HEK293T (cell line): ENCODE results near the gene INSRR.
A peak's percentile ranks its signal among the peaks of the same experiment; 100 is the strongest.

Experiments used
- CTCF ChIA-PET: fragments of 350-600 bp; formaldehyde crosslinking; extraction: SDS; loops from one replicate; lab custom pipeline; 2021; ENCODE audit warnings: antibody characterized with exemption, inconsistent platforms; lab: Yijun Ruan, JAX
- POLR2A ChIA-PET: fragments of 350-600 bp; formaldehyde crosslinking; extraction: SDS; loops from one replicate; lab custom pipeline; 2020; ENCODE audit warnings: antibody characterized with exemption, inconsistent platforms; lab: Yijun Ruan, JAX
- DNase-seq: peaks from one replicate; pipeline ENCODE4 v3.0.0; 2012; ENCODE audit warnings: mixed read lengths; ENCODE audit errors: extremely low spot score
- ARNT ChIP-seq: fragments of 450-650 bp; IDR thresholded peaks from 2 replicates; pipeline ENCODE4 v1.6.1; 2017; ENCODE audit warnings: mild to moderate bottlenecking
- BHLHE40 ChIP-seq: fragments of 450-650 bp; IDR thresholded peaks from 2 replicates; pipeline ENCODE4 v1.6.1; 2016; ENCODE audit warnings: mild to moderate bottlenecking, moderate library complexity, borderline replicate concordance
- CTBP1 ChIP-seq: fragments of 450-650 bp; IDR thresholded peaks from 2 replicates; pipeline ENCODE4 v1.6.1; 2016; ENCODE audit warnings: borderline replicate concordance
- ELF4 ChIP-seq: fragments of 450-650 bp; IDR thresholded peaks from 2 replicates; pipeline ENCODE4 v1.6.1; 2017; ENCODE audit warnings: antibody characterized with exemption
- FOXA1 ChIP-seq: fragments of 450-650 bp; IDR thresholded peaks from 2 replicates; pipeline ENCODE4 v1.6.1; 2016; ENCODE audit warnings: mild to moderate bottlenecking
- FOXK2 ChIP-seq: fragments of 450-650 bp; IDR thresholded peaks from 2 replicates; pipeline ENCODE4 v1.6.1; 2016; ENCODE audit warnings: mild to moderate bottlenecking
- FOXM1 ChIP-seq: fragments of 450-650 bp; IDR thresholded peaks from 2 replicates; pipeline ENCODE4 v1.6.1; 2017; ENCODE audit warnings: mild to moderate bottlenecking, borderline replicate concordance
- HDGF ChIP-seq: fragments of 450-650 bp; IDR thresholded peaks from 2 replicates; pipeline ENCODE4 v1.6.1; 2017; ENCODE audit warnings: antibody characterized with exemption, borderline replicate concordance
- L3MBTL2 ChIP-seq: fragments of 450-650 bp; conservative IDR thresholded peaks from 2 replicates; pipeline ENCODE4 v1.6.1; 2016; ENCODE audit warnings: mild to moderate bottlenecking
- LEF1 ChIP-seq: fragments of 450-650 bp; IDR thresholded peaks from 2 replicates; pipeline ENCODE4 v1.6.1; 2017; ENCODE audit warnings: mild to moderate bottlenecking, borderline replicate concordance
- NFRKB ChIP-seq: fragments of 450-650 bp; IDR thresholded peaks from 2 replicates; pipeline ENCODE4 v1.6.1; 2016; ENCODE audit warnings: mild to moderate bottlenecking, moderate library complexity
- SP1 ChIP-seq: fragments of 450-650 bp; IDR thresholded peaks from 2 replicates; pipeline ENCODE4 v1.6.1; 2017
- SUZ12 ChIP-seq: fragments of 450-650 bp; IDR thresholded peaks from 2 replicates; pipeline ENCODE4 v1.6.1; 2016; ENCODE audit warnings: mild to moderate bottlenecking
- TARDBP ChIP-seq: fragments of 450-650 bp; IDR thresholded peaks from 2 replicates; pipeline ENCODE4 v1.6.1; 2016
- ZNF384 ChIP-seq: fragments of 450-650 bp; IDR thresholded peaks from 2 replicates; pipeline ENCODE4 v1.6.1; 2016
- TF ChIP-seq, protein P1 (sequence below): fragments of 450-650 bp; IDR thresholded peaks from 2 replicates; pipeline ENCODE4 v1.6.1; 2016

The INSRR gene

DNA sequence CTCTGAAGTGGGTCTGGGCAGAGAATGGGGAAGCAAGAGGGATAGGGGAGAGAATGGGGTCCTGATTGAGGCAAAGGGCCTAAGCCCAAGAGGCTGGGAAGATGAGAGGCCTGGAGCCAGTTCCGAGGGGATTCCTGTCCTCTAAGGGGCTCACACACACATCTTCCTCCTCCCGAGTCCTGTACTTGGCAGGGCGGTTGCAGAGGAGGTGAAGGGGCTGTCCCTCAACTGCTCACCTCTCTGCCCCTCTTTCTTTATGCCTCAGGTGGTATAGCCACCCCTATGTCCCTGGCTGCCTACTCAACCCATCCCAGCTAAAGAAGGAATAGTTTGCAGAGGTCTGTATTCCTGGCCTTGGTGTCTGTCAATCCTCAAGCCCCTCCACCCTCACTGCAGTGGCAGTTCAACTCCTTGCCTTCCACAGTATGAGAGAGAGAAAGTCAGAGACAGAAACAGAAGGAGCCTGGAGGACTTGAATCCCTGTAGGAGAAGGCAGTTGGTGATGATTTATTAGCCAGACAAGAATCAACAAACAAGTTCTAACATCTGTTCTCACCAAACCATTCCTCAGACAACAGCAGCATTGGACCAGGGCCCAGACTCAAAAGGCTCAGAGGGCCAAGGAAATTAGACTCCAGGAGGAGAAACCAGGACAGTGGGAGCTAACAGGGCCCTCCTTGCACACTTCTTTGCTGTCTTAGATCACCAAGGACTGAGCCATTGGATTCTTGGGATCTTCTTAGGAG is 53.0 kb downstream of the INSRR start:
- POLR2A ChIA-PET: interaction anchor here (0.9 to 1.6 kb wide), 4 partner anchors 8 to 214 kb away, joined by 3 to 8 read pairs (median 4); partner anchors contain the start of genes ISG20L2, METTL25B and NAXE
- CTCF ChIA-PET: interaction anchor here (1.2 to 2.8 kb wide), 2 partner anchors 8 to 55 kb away, joined by 3 to 7 read pairs; partner anchors contain the start of gene NTRK1
- DNase-seq: no peak
- TF ChIP-seq, protein P1, sequence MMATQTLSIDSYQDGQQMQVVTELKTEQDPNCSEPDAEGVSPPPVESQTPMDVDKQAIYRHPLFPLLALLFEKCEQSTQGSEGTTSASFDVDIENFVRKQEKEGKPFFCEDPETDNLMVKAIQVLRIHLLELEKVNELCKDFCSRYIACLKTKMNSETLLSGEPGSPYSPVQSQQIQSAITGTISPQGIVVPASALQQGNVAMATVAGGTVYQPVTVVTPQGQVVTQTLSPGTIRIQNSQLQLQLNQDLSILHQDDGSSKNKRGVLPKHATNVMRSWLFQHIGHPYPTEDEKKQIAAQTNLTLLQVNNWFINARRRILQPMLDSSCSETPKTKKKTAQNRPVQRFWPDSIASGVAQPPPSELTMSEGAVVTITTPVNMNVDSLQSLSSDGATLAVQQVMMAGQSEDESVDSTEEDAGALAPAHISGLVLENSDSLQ: peak; percentile 35; the same call in 1 of the 2 replicates
- no peak for TF ChIP-seq SUZ12

DNA sequence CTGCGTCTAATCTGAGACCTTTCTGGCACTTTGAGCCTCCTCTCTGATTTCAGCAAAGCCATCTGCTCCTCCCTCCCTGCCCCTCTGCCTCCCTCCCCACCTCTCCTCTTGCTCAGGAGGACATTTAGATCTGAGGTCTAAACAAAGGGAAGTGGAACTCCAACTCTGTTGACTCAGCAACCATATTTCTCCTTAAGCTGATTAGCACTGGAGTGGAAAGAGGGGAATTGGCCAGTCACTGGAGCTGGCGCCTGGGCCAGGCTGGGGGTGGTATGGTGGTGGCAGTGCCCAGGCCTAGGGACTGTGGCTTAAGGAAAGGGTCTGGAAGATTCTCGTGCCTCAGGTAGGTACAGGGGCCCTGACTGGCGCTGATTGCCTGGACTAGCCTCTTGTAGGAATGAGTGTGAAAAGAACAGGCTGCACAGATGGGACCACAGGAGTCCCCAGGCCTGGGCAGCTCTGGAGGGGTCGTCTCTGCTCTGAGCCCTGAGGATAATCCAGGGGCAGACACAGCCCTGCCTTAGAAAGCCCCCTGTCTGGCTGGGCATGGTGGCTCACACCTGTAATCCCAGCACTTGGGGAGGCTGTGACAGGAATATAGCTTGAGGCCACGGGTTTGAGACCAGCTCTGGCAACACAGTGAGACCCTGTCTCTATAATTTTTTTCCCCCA is 54.2 kb downstream of the INSRR start:
- ChIA-PET POLR2A (interaction anchor here (1.0 to 1.6 kb wide), 2 partner anchors 9 to 89 kb away, joined by 3 to 8 read pairs; no protein-coding TSS in a partner anchor), CTCF (interaction anchor here (1.2 to 2.8 kb wide), 2 partner anchors 9 to 56 kb away, joined by 3 to 7 read pairs; partner anchors contain the start of gene NTRK1)
- TF ChIP-seq ARNT (no peak), SUZ12 (no peak), BHLHE40 (no peak)
- no peak for DNase-seq

DNA sequence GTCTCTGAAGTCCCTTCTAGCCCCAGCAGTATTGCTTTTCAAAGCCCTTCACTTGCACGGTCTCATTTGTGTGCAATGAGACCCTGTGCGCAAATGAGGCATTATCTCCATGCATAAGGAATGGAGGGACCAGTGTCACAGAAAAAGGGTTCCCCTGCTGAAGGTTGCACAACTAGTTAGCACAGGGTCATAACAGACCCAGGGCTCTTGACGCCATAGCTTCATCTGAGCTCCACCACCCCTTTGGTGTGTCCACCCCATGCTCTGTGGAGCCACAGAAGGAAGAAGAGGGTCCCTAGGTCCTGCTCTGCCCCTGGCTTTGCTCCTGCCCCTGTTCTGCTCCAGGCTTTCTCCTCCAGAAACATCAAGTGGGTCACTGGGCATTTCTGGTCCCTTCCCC is 54.9 kb downstream of the INSRR start:
- POLR2A ChIA-PET: no interaction called here
- CTCF ChIA-PET: interaction anchor here (2.8 kb wide), 1 partner anchor 56 kb away, joined by 7 read pairs; the partner anchor contains the start of gene NTRK1
- TF ChIP-seq TARDBP: no peak
- TF ChIP-seq SP1: no peak
- TF ChIP-seq FOXA1: no peak
- no peak for DNase-seq

DNA sequence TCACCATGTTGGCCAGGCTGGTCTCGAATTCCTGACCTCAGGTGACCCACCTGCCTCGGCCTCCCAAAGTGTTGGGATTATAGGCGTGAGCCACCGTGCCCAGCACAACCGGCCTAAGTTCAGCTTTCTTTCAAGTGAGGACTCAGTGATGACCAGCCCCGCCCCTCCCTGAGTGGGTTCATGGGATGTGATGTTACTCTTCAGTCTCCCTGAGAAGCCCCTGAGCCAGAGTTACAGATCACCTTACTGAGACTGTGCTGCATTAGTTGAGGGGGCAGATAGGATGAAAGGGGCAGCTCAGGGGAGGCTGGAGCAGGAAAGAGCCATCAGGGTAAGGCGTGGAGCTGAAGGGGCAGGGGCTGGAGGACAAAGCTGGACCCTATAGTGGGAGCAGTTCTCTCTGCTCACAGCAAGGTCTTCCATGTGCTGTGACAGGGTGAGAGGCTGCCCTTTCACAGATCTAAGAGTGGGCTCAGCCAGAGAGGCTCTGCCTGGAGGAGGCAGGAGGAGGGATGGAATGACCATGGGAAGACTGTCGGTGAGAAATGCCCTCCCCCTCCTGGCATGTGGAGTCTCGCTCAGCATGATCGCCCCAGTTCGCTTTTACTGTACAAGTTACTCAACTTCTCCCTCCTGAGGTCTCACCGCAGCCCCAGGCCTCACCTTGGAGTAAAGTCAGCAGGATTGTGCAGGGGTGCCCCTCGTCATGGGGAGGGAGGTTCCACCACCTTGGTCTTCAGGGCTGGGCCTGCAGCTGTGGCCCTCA is 55.6 kb downstream of the INSRR start:
- ChIA-PET CTCF (interaction anchor here (0.6 to 3.5 kb wide), 3 partner anchors 10 to 57 kb away, joined by 3 to 15 read pairs (median 7); partner anchors contain the start of gene NTRK1), POLR2A (interaction anchor here (1.2 to 1.6 kb wide), 2 partner anchors 11 to 74 kb away, joined by 3 read pairs; partner anchors contain the start of gene ISG20L2)
- TF ChIP-seq FOXK2: no peak
- no peak for TF ChIP-seq SUZ12
- DNase-seq: no peak

DNA sequence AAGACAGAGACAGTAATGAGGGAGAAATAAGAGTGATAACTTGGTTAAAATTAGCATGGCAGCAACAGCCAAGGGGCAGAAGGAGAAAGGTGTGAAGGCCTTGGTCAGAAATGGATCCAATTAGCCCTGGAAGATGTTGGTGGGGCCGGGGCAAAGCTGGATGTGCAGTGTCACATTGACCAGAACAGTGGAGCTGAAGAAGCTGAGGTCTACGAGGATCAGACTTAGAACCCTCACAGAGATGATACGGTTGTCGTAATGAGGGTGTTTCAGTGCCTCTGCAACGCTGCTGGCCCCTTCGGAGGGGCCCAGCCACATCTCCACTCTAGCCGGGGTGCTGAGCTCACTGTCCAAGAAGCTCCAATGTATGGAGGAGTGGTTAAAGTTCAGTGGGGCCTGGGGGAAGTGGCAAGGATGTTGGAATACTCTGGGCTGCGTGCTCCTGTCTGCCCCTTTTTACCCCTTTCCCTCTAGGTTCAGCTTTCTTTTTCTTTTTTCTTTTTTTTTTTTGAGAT is 56.4 kb downstream of the INSRR start:
- POLR2A ChIA-PET: interaction anchor here (1.2 to 1.6 kb wide), 2 partner anchors 11 to 74 kb away, joined by 3 read pairs; partner anchors contain the start of gene ISG20L2
- CTCF ChIA-PET: interaction anchor here (0.6 to 3.5 kb wide), 3 partner anchors 11 to 87 kb away, joined by 3 to 15 read pairs (median 9); partner anchors contain the start of gene NTRK1
- TF ChIP-seq SUZ12 (no peak), BHLHE40 (no peak), LEF1 (no peak), ARNT (no peak), FOXM1 (no peak), FOXA1 (no peak), HDGF (no peak), ELF4 (no peak)
- TF ChIP-seq, protein P1: no peak
- DNase-seq: no peak

DNA sequence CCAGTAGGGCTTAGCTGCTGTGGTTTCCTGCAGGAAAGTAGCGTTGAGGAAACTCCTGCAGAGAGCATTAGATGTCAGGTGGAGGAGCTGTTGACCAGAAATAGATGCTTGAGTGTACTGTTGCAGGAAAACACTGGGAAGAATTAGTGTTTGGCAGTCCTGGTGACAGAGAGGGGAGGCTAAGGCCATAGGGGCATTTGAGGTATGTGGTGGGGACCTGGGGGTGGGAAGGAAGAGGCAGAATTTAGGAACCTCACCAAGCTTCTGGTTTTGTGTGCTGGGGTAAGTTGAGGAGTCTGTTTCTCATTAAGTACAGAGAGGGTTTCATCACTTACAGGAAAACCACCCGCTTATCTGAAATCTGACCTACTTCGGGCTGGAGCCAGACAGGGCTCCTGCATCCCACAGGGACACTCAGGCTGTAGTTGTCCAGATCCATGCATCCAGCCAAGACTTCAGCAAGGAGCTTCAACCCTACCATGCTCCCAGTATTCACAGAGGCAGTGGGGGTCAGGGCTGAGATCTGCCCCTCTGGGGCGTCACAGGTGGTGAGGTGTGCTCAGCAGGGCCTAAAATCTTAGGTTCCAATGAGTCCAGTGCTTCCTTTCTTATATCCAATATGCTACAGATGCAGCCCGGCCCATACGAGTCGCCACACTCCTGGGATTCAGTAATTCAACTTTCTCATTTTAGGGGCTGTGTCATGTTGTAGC is 57.4 kb downstream of the INSRR start:
- CTCF ChIA-PET: interaction anchor here (0.6 to 3.5 kb wide), 5 partner anchors 37 to 300 kb away, joined by 3 to 15 read pairs (median 7); partner anchors contain the start of gene NTRK1
- DNase-seq: no peak
- POLR2A ChIA-PET: no interaction called here
- TF ChIP-seq SP1 (no peak), TARDBP (no peak), L3MBTL2 (no peak), CTBP1 (no peak), ZNF384 (no peak), NFRKB (no peak), SUZ12 (no peak), ELF4 (no peak), FOXA1 (no peak), FOXK2 (no peak)
